Stimulated activated CD4-positive, alpha-beta T cell treated with anti-CD3 and anti-CD28 coated beads, Interleukin-2, amount 100 ng/mL, for 48 hours (primary cell): ENCODE results near the gene RAB37.

Source experiments
- DNase-seq, 2 donors: peaks; one replicate each; pipeline ENCODE4 v3.0.0-alpha.2; 2020

RAB37 gene

GRCh38 chr17:74728702-74729075 is 8.4 kb upstream of the RAB37 start:
- no peak for DNase-seq

- no peak for DNase-seq
These were observed 7.7 kb upstream of the RAB37 start for GRCh38 chr17:74729368-74729767.

GRCh38 chr17:74729866-74730265 is 7.2 kb upstream of the RAB37 start:
- DNase-seq = no peak

GRCh38 chr17:74730491-74731346 is 6.3 kb upstream of the RAB37 start:
- no peak for DNase-seq

GRCh38 chr17:74731347-74731605 is 5.8 kb upstream of the RAB37 start:
- DNase-seq = no peak

- no peak for DNase-seq
These were observed 4.8 kb upstream of the RAB37 start for GRCh38 chr17:74732042-74732867.

- DNase-seq = no peak
These were observed 3.5 kb upstream of the RAB37 start for GRCh38 chr17:74733365-74734122.

GRCh38 chr17:74734256-74734655 is 2.8 kb upstream of the RAB37 start:
- DNase-seq = no peak

- DNase-seq = no peak
These were observed 419 bp downstream of the RAB37 start for GRCh38 chr17:74737299-74738050.

- peak in 1 of 2 donors; percentile 66 for DNase-seq
These were observed 1.3 kb downstream of the RAB37 start for GRCh38 chr17:74738051-74738996.

GRCh38 chr17:74739227-74739831 is 2.3 kb downstream of the RAB37 start:
- DNase-seq = no peak

GRCh38 chr17:74740173-74740572 is 3.1 kb downstream of the RAB37 start:
- no peak for DNase-seq

- DNase-seq = no peak
These were observed 3.8 kb downstream of the RAB37 start for GRCh38 chr17:74740641-74741387.

GRCh38 chr17:74742153-74742515 is 5.1 kb downstream of the RAB37 start:
- no peak for DNase-seq

GRCh38 chr17:74742978-74743545 is 6.0 kb downstream of the RAB37 start:
- DNase-seq = no peak

GRCh38 chr17:74743755-74744154 is 6.7 kb downstream of the RAB37 start:
- DNase-seq = no peak

- DNase-seq = no peak
These were observed 7.3 kb downstream of the RAB37 start for GRCh38 chr17:74744349-74744713.

- peak; percentile 93 to 95 for DNase-seq
These were observed 7.9 kb downstream of the RAB37 start for GRCh38 chr17:74744714-74745547.

GRCh38 chr17:74745548-74746177 is 8.6 kb downstream of the RAB37 start:
- DNase-seq = no peak
